ENCODE results near the gene SMS. TPM values are rescaled to one million over a fixed set of nuclear protein-coding genes. Genes with fewer than 3 reads are reported as not detected.
"Not testable (repeated sequence)": the region's sequence is repeated elsewhere in the genome, so short reads cannot be mapped to it uniquely, and the experiment has no call there.

SMS gene
- total and polyA plus RNA-seq, 2 donors (not counting 1 experiment from before 2014, with no cell fraction given), result 7.0 to 30.5 TPM

GRCh38 chrX:21952624-21953023 is 12.1 kb downstream of the SMS start:
- Histone ChIP-seq H3K9me3 (ENCODE audit: control extremely low read depth in 1 of 3, control insufficient read depth in 2 of 3, insufficient read depth in 1 of 3, low read length in 2 of 3) (no peaks in the 10 kb centered on the region), H3K4me1 (ENCODE audit: control insufficient read depth in 2 of 2, insufficient read depth in 2 of 2, low read length in 2 of 2) (peaks cover 3 to 6% of the 10 kb centered on the region in 2 donors), H3K36me3 (replicated peaks in 1 of 2; ENCODE audit: control extremely low read depth in 1 of 2, control insufficient read depth in 1 of 2, extremely low read depth in 1 of 2, insufficient read depth in 2 of 2, low read length in 1 of 2) (no peaks in the 10 kb centered on the region), H4K20me1 (ENCODE audit: control insufficient read depth, insufficient read depth, low read length, poor library complexity, severe bottlenecking) (no peaks in the 10 kb centered on the region), H2AFZ (ENCODE audit: insufficient read depth, low read depth, low read length, poor library complexity, severe bottlenecking) (no peak overlapping the region), H3K27me3 (replicated peaks in 1 of 4; ENCODE audit: control extremely low read depth in 1 of 4, control insufficient read depth in 3 of 4, insufficient read depth in 4 of 4, low read length in 3 of 4) (no peaks in the 10 kb centered on the region), H3K4me3 (ENCODE audit: control extremely low read depth in 1 of 5, extremely low read depth in 1 of 5, insufficient read depth in 1 of 5, low read depth in 2 of 5, low read length in 4 of 5) (no peak overlapping the region), H3K79me2 (ENCODE audit: control insufficient read depth, insufficient read depth, low read length) (peaks cover 47% of the 10 kb centered on the region), H3K9ac (ENCODE audit: low read length) (no peak overlapping the region), H3K4me2 (replicated peaks; ENCODE audit: low read depth, low read length, poor library complexity, severe bottlenecking) (no peak overlapping the region), H3K27ac (ENCODE audit: low read length in 2 of 2) (no peak overlapping the region)
- H3K27me3 Mint-ChIP-seq, result no peaks in the 10 kb centered on the region
- H3K27ac Mint-ChIP-seq, result no peak overlapping the region
- WGBS (ENCODE audit: insufficient coverage), result 100% methylated on average over 1 of the region's 6 CpGs
- CTCF ChIA-PET, result interaction anchor here (1.1 kb wide), 1 partner anchor 183 kb away, joined by 5 read pairs; no protein-coding TSS in a partner anchor
- H3K9me3 Mint-ChIP-seq (ENCODE audit: insufficient read depth), result no peaks in the 10 kb centered on the region
- intact Hi-C loops (cut with micrococcal nuclease), result no loop called here
- H3K4me1 Mint-ChIP-seq, result peaks cover 34% of the 10 kb centered on the region
- no peak for TF ChIP-seq EZH2 (IDR thresholded peaks at IDR 0.05; ENCODE audit: borderline replicate concordance, insufficient read depth, low read depth, low read length, poor library complexity, severe bottlenecking)
- no peak for TF ChIP-seq CTCF (IDR thresholded peaks at IDR 0.05)
- DNase-seq (no peak), ATAC-seq (ENCODE audit: low read depth) (no peak)
- POLR2A ChIA-PET, result no interaction called here
- no peak overlapping the region for H3K4me3 Mint-ChIP-seq

GRCh38 chrX:21953195-21953830 is 12.8 kb downstream of the SMS start:
- H3K4me2 ChIP-seq (replicated peaks; ENCODE audit: low read depth, low read length, poor library complexity, severe bottlenecking); H3K9me3 Mint-ChIP-seq (ENCODE audit: insufficient read depth); POLR2A ChIA-PET; H3K27me3 Mint-ChIP-seq; H3K27me3 ChIP-seq (replicated peaks in 1 of 4; ENCODE audit: control extremely low read depth in 1 of 4, control insufficient read depth in 3 of 4, insufficient read depth in 4 of 4, low read length in 3 of 4); ATAC-seq (ENCODE audit: low read depth); H4K20me1 ChIP-seq (ENCODE audit: control insufficient read depth, insufficient read depth, low read length, poor library complexity, severe bottlenecking); H3K4me3 Mint-ChIP-seq; intact Hi-C loops (cut with micrococcal nuclease); H3K9ac ChIP-seq (ENCODE audit: low read length); H3K36me3 ChIP-seq (replicated peaks in 1 of 2; ENCODE audit: control extremely low read depth in 1 of 2, control insufficient read depth in 1 of 2, extremely low read depth in 1 of 2, insufficient read depth in 2 of 2, low read length in 1 of 2); DNase-seq; H3K4me3 ChIP-seq (ENCODE audit: control extremely low read depth in 1 of 5, extremely low read depth in 1 of 5, insufficient read depth in 1 of 5, low read depth in 2 of 5, low read length in 4 of 5); H3K27ac ChIP-seq (ENCODE audit: low read length in 2 of 2); H3K4me1 ChIP-seq (ENCODE audit: control insufficient read depth in 2 of 2, insufficient read depth in 2 of 2, low read length in 2 of 2); H3K27ac Mint-ChIP-seq; H2AFZ ChIP-seq (ENCODE audit: insufficient read depth, low read depth, low read length, poor library complexity, severe bottlenecking); H3K9me3 ChIP-seq (ENCODE audit: control extremely low read depth in 1 of 3, control insufficient read depth in 2 of 3, insufficient read depth in 1 of 3, low read length in 2 of 3): not testable (repeated sequence)
- no CpG with 5 or more reads among the region's 6 CpGs for WGBS (ENCODE audit: insufficient coverage)
- H3K79me2 ChIP-seq (ENCODE audit: control insufficient read depth, insufficient read depth, low read length), result peaks cover 49% of the 10 kb centered on the region
- CTCF ChIA-PET, result interaction anchor here (1.1 kb wide), 1 partner anchor 182 kb away, joined by 5 read pairs; no protein-coding TSS in a partner anchor
- peaks cover 38% of the 10 kb centered on the region for H3K4me1 Mint-ChIP-seq

Measured in B cell (primary cell).